SK-N-SH treated with all-trans-retinoic acid at 6 μM for 48 hours (cell line): ENCODE data around the gene ECE2.
A peak's percentile ranks its signal among the peaks of the same experiment; 100 is the strongest.

ENCODE experiments used
- ATAC-seq: fragments of 200-7000 bp; cut with Tn5 transposase; 3 replicates; pipeline ENCODE4 v1.9.1; 2020; ENCODE audit warnings: mild to moderate bottlenecking, moderate library complexity
- ARNTL ChIP-seq: fragments of 450-650 bp; formaldehyde crosslinking; IDR thresholded peaks from 2 replicates; pipeline ENCODE4 v1.5.0; 2020; ENCODE audit warnings: low read depth, mild to moderate bottlenecking, moderate library complexity, borderline replicate concordance
- BACH2 ChIP-seq: fragments of 250-450 bp; sonication (Bioruptor Pico); IDR thresholded peaks from 2 replicates; pipeline ENCODE4 v1.9.0; 2021; ENCODE audit warnings: mild to moderate bottlenecking, borderline replicate concordance
- CSDC2 ChIP-seq: fragments of 250-450 bp; sonication (Bioruptor Pico); IDR thresholded peaks from 2 replicates; pipeline ENCODE4 v1.5.0; 2020; ENCODE audit warnings: mild to moderate bottlenecking, moderate library complexity
- CSRNP3 ChIP-seq: fragments of 250-450 bp; sonication (Bioruptor Pico); IDR thresholded peaks from 2 replicates; pipeline ENCODE4 v1.5.1; 2021; ENCODE audit warnings: mild to moderate bottlenecking, moderate library complexity
- ESRRG ChIP-seq: fragments of 250-450 bp; sonication (Bioruptor Pico); IDR thresholded peaks from 2 replicates; pipeline ENCODE4 v1.6.1; 2021; ENCODE audit warnings: mild to moderate bottlenecking
- GLIS3 ChIP-seq: fragments of 250-450 bp; sonication (Bioruptor Pico); IDR thresholded peaks from 2 replicates; pipeline ENCODE4 v1.5.0; 2020; ENCODE audit warnings: mild to moderate bottlenecking, moderate library complexity
- ISL1 ChIP-seq: fragments of 250-450 bp; sonication (Bioruptor Pico); IDR thresholded peaks from 2 replicates; pipeline ENCODE4 v2.1.2; 2022; ENCODE audit warnings: mild to moderate bottlenecking, moderate library complexity
- PATZ1 ChIP-seq: fragments of 250-450 bp; sonication (Bioruptor Pico); IDR thresholded peaks from 2 replicates; pipeline ENCODE4 v1.8.0; 2020; ENCODE audit warnings: mild to moderate bottlenecking, moderate library complexity, borderline replicate concordance
- POU6F1 ChIP-seq: fragments of 250-450 bp; sonication (Bioruptor Pico); IDR thresholded peaks from 2 replicates; pipeline ENCODE4 v1.8.0; 2021; ENCODE audit warnings: low read depth, mild to moderate bottlenecking, moderate library complexity, borderline replicate concordance
- PPARA ChIP-seq: fragments of 250-450 bp; sonication (Bioruptor Pico); IDR thresholded peaks from 2 replicates; pipeline ENCODE4 v1.5.0; 2020; ENCODE audit warnings: mild to moderate bottlenecking, borderline replicate concordance
- RARB ChIP-seq: fragments of 250-450 bp; sonication (Bioruptor Pico); IDR thresholded peaks from 2 replicates; pipeline ENCODE4 v1.8.0; 2021; ENCODE audit warnings: mild to moderate bottlenecking, moderate library complexity
- TCF4 ChIP-seq: fragments of 250-450 bp; sonication (Bioruptor Pico); IDR thresholded peaks from 2 replicates; pipeline ENCODE4 v1.8.0; 2021; ENCODE audit warnings: mild to moderate bottlenecking, moderate library complexity, borderline replicate concordance
- TOX ChIP-seq: fragments of 250-450 bp; sonication (Bioruptor Pico); IDR thresholded peaks from 2 replicates; pipeline ENCODE4 v1.8.0; 2021; ENCODE audit warnings: mild to moderate bottlenecking, moderate library complexity, borderline replicate concordance
- ZC3H10 ChIP-seq: fragments of 250-450 bp; sonication (Bioruptor Pico); IDR thresholded peaks from 2 replicates; pipeline ENCODE4 v1.5.1; 2021; ENCODE audit warnings: mild to moderate bottlenecking, moderate library complexity
- ZFP30 ChIP-seq: fragments of 450-650 bp; formaldehyde crosslinking; IDR thresholded peaks from 2 replicates; pipeline ENCODE4 v1.5.0; 2022; ENCODE audit warnings: mild to moderate bottlenecking, moderate library complexity
- ZNF565 ChIP-seq: fragments of 450-650 bp; formaldehyde crosslinking; conservative IDR thresholded peaks from 2 replicates; pipeline ENCODE4 v1.5.0; 2020; ENCODE audit warnings: low read depth, mild to moderate bottlenecking, moderate library complexity
- ZNF70 ChIP-seq: fragments of 450-650 bp; formaldehyde crosslinking; IDR thresholded peaks from 2 replicates; pipeline ENCODE4 v1.5.0; 2020; ENCODE audit warnings: mild to moderate bottlenecking, moderate library complexity
- ZNF8 ChIP-seq: fragments of 450-650 bp; formaldehyde crosslinking; IDR thresholded peaks from 2 replicates; pipeline ENCODE4 v1.5.0; 2020; ENCODE audit warnings: mild to moderate bottlenecking, moderate library complexity
- TF ChIP-seq, protein P1 (sequence below): fragments of 250-450 bp; sonication (Bioruptor Pico); IDR thresholded peaks from 2 replicates; pipeline ENCODE4 v1.5.1; 2020; ENCODE audit warnings: low read depth, mild to moderate bottlenecking, moderate library complexity

Gene ECE2

DNA sequence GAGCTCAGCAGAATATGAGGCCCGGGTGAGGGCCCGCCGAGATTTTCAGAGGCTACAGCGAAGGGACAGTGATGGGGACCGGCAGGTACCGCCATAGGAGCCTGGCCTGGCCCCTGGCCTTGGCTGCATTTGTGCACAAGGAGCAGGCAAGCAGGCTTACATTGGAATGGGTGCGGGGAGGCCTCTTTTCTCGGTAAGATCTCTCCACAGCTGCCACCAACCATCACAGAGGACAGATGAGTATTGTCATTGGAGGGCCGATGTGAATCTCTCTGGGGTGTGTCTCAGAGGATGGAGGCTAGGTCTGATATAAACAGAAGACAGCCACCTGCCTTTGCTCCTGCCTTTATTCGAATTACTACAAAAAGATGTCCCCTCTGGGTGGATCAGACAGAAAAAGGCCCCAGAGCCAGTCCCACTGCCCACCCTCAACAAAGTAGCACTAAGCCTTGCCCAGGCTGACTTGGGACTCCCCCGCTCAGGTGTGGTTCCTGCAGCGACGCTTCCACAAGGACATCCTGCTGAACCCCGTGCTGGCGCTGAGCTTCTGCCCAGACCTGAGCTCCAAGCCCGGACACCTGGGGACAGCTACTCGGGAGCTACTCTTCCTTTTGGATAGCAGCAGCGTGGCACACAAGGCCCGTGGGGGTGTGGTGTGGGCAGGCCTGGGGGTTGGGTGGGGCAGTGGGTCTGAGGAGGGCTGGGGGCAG, 41.0 kb upstream of the ECE2 start:
- TF ChIP-seq RARB (CRISPR knock-in tag) (no peak), PPARA (CRISPR knock-in tag) (no peak), ISL1 (CRISPR knock-in tag) (no peak), ZFP30 (CRISPR knock-in tag) (no peak)
- peak; percentile 4; the same call in 1 of the 3 replicates for ATAC-seq

- ATAC-seq: no peak
- no peak for TF ChIP-seq ZNF70 (CRISPR knock-in tag)
- no peak for TF ChIP-seq ESRRG (CRISPR knock-in tag)
Observed at GRCh38 chr3:184235381-184236032, 40.3 kb upstream of the ECE2 start.

- ATAC-seq: no peak
- TF ChIP-seq CSDC2 (CRISPR knock-in tag): no peak
- TF ChIP-seq POU6F1: no peak
- no peak for TF ChIP-seq ZNF565
- TF ChIP-seq GLIS3: no peak
- no peak for TF ChIP-seq TCF4 (CRISPR knock-in tag)
- no peak for TF ChIP-seq TOX
- TF ChIP-seq ARNTL: no peak
- TF ChIP-seq RARB (CRISPR knock-in tag): no peak
- TF ChIP-seq ZNF70 (CRISPR knock-in tag): no peak
- no peak for TF ChIP-seq ESRRG (CRISPR knock-in tag)
- TF ChIP-seq ISL1 (CRISPR knock-in tag): no peak
- no peak for TF ChIP-seq ZC3H10 (CRISPR knock-in tag)
- TF ChIP-seq ZNF8 (CRISPR knock-in tag): no peak
Observed at GRCh38 chr3:184236033-184236410, 39.8 kb upstream of the ECE2 start.

DNA sequence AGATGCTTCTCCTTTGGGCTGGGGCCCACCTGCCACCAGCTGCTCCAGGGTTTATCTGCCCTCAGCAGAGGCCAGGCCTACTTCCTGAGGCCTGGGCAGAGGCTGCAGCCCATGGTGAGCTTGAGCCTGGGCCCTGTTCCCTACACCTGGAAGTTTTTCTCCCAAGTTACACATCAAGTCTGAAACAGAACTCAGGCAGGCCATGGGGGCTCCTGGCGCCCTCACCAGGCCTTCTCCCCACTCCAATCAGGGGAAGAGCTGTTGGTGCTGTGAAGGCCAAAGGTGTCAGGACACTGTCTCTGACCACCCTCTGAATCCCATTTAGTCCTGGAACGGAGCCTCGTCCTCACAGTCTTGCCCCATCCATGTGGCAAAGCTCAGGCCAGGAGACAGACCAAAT, 39.2 kb upstream of the ECE2 start:
- TF ChIP-seq, protein P1, sequence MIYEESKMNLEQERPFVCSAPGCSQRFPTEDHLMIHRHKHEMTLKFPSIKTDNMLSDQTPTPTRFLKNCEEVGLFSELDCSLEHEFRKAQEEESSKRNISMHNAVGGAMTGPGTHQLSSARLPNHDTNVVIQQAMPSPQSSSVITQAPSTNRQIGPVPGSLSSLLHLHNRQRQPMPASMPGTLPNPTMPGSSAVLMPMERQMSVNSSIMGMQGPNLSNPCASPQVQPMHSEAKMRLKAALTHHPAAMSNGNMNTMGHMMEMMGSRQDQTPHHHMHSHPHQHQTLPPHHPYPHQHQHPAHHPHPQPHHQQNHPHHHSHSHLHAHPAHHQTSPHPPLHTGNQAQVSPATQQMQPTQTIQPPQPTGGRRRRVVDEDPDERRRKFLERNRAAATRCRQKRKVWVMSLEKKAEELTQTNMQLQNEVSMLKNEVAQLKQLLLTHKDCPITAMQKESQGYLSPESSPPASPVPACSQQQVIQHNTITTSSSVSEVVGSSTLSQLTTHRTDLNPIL (CRISPR knock-in tag): no peak
- TF ChIP-seq ZFP30 (CRISPR knock-in tag) (no peak), ESRRG (CRISPR knock-in tag) (no peak), CSRNP3 (CRISPR knock-in tag) (no peak), PATZ1 (CRISPR knock-in tag) (no peak), ZC3H10 (CRISPR knock-in tag) (no peak), ZNF8 (CRISPR knock-in tag) (no peak), BACH2 (CRISPR knock-in tag) (no peak), POU6F1 (no peak), TCF4 (CRISPR knock-in tag) (no peak), ZNF70 (CRISPR knock-in tag) (no peak), ZNF565 (no peak)
- ATAC-seq: no peak
